CD14-positive monocyte (primary cell): ENCODE measurements around the gene JAK1. TPM values are rescaled to one million over a fixed set of nuclear protein-coding genes. Genes with fewer than 3 reads are reported as not detected.

Experiments used
- DNase-seq, 3 donors: peaks; one replicate each; pipeline ENCODE4 v3.0.0-alpha.2; 2011 to 2022
- H2AFZ ChIP-seq: 2 replicates; pipeline ENCODE4 v1.6.0; 2012; ENCODE audit warnings: mild to moderate bottlenecking, low read depth, low read length, inconsistent platforms; ENCODE audit not compliant: insufficient read depth, poor library complexity, severe bottlenecking
- H3K27ac ChIP-seq, 2 donors: 1 replicate in 1 of 2; 2 replicates in 1 of 2; pipeline ENCODE4 v1.5.1; 2012 to 2013; ENCODE audit warnings: low read length in 2 of 2, control low read depth in 1 of 2, inconsistent platforms in 1 of 2, low read depth in 1 of 2, mild to moderate bottlenecking in 1 of 2
- H3K27me3 ChIP-seq, 2 donors: one replicate each; pipeline versions ENCODE4 v1.6.0 to v1.6.1; 2011 to 2013; ENCODE audit warnings: low read length in 2 of 2; ENCODE audit not compliant: control insufficient read depth in 2 of 2, insufficient read depth in 2 of 2
- H3K36me3 ChIP-seq, 2 donors: replicated peaks in 1 of 2; 1 replicate in 1 of 2; 2 replicates in 1 of 2; pipeline versions ENCODE4 v1.5.1 to v1.6.1; 2012 to 2013; ENCODE audit warnings: low read length in 2 of 2, control low read depth in 1 of 2, inconsistent platforms in 1 of 2, mild to moderate bottlenecking in 1 of 2; ENCODE audit not compliant: insufficient read depth in 2 of 2, control insufficient read depth in 1 of 2
- H3K4me1 ChIP-seq, 2 donors: 1 replicate in 1 of 2; 2 replicates in 1 of 2; pipeline versions ENCODE4 v1.5.1 to v1.6.1; 2012 to 2013; ENCODE audit warnings: low read length in 2 of 2, control low read depth in 1 of 2, inconsistent platforms in 1 of 2, mild to moderate bottlenecking in 1 of 2, moderate library complexity in 1 of 2; ENCODE audit not compliant: insufficient read depth in 2 of 2, control insufficient read depth in 1 of 2
- H3K4me2 ChIP-seq: replicated peaks from 2 replicates; pipeline ENCODE3; 2012; ENCODE audit warnings: low read length, moderate library complexity, mild to moderate bottlenecking; ENCODE audit not compliant: poor library complexity, severe bottlenecking; ENCODE audit errors: extremely low read depth
- H3K4me3 ChIP-seq, 3 experiments: fragments of 200-600 bp in 1 of 3; sonication (generic) in 1 of 3; replicated peaks in 1 of 3; 1 replicate in 2 of 3; 2 replicates in 1 of 3; pipeline ENCODE4 v1.5.1; 2011 to 2013; ENCODE audit warnings: low read length in 3 of 3, mild to moderate bottlenecking in 3 of 3, control low read depth in 2 of 3, low read depth in 2 of 3, inconsistent platforms in 1 of 3, moderate library complexity in 1 of 3
- H3K79me2 ChIP-seq: 2 replicates; pipeline ENCODE4 v1.6.0; 2012; ENCODE audit warnings: mild to moderate bottlenecking, control low read depth, inconsistent platforms, low read length, moderate library complexity; ENCODE audit not compliant: insufficient read depth
- H3K9ac ChIP-seq: 2 replicates; pipeline ENCODE4 v1.6.0; 2017; ENCODE audit warnings: low read length, mild to moderate bottlenecking; ENCODE audit not compliant: insufficient read depth, poor library complexity, severe bottlenecking
- H3K9me3 ChIP-seq, 2 donors: replicated peaks in 1 of 2; 1 replicate in 1 of 2; 2 replicates in 1 of 2; pipeline versions ENCODE4 v1.5.1 to v1.6.1; 2012 to 2013; ENCODE audit warnings: low read length in 2 of 2, control low read depth in 1 of 2; ENCODE audit not compliant: control insufficient read depth in 1 of 2, insufficient read depth in 1 of 2
- H4K20me1 ChIP-seq: 2 replicates; pipeline ENCODE4 v1.6.0; 2012; ENCODE audit warnings: mild to moderate bottlenecking, low read length, control low read depth, moderate library complexity; ENCODE audit not compliant: insufficient read depth
- H3K27ac Mint-ChIP-seq, 7 donors: one replicate each; pipeline ENCODE4 v1.8.0; 2020; ENCODE audit warnings: mild to moderate bottlenecking in 7 of 7, mixed read lengths in 7 of 7, moderate library complexity in 6 of 7, inconsistent platforms in 2 of 7
- H3K27me3 Mint-ChIP-seq, 3 donors: one replicate each; pipeline ENCODE4 v1.8.0; 2021 to 2022; ENCODE audit warnings: low read depth in 3 of 3, mild to moderate bottlenecking in 3 of 3, mixed read lengths in 3 of 3, moderate library complexity in 3 of 3, inconsistent platforms in 1 of 3
- H3K36me3 Mint-ChIP-seq, 2 donors: one replicate each; pipeline ENCODE4 v1.8.0; 2020; ENCODE audit warnings: mixed read lengths in 2 of 2, inconsistent platforms in 1 of 2, mild to moderate bottlenecking in 1 of 2
- H3K4me1 Mint-ChIP-seq: one replicate; pipeline ENCODE4 v1.8.0; 2020; ENCODE audit warnings: mild to moderate bottlenecking, mixed read lengths
- H3K4me3 Mint-ChIP-seq, 2 donors: one replicate each; pipeline ENCODE4 v1.8.0; 2020; ENCODE audit warnings: mild to moderate bottlenecking in 2 of 2, mixed read lengths in 2 of 2, moderate library complexity in 1 of 2
- H3K9me3 Mint-ChIP-seq, 7 donors: one replicate each; pipeline ENCODE4 v1.8.0; 2020 to 2022; ENCODE audit warnings: mixed read lengths in 7 of 7, mild to moderate bottlenecking in 6 of 7, moderate library complexity in 6 of 7, inconsistent platforms in 2 of 7
- CTCF ChIP-seq: fragments of 200-600 bp; IDR thresholded peaks from one replicate; pipeline ENCODE4 v1.8.0; 2022; ENCODE audit warnings: antibody characterized with exemption, mild to moderate bottlenecking
- WGBS: methylation state at CpG from one replicate; pipeline ENCODE4 v1.1.5; 2013; ENCODE audit warnings: missing lambda C conversion rate; ENCODE audit not compliant: insufficient coverage; 5-methylcytosine and 5-hydroxymethylcytosine counted together
- intact Hi-C, 2 donors: fragments of 100-400 bp; cut with micrococcal nuclease; formaldehyde crosslinking; loops; one replicate each; pipeline versions ENCODE4 v1.15.0 to v1.15.1; 2023
- polyA plus RNA-seq, 3 donors: library from polyadenylated mRNA; depleted of rRNA in 1 of 3; unstranded in 2 of 3; stranded (reverse) in 1 of 3; fragments of 300-500 nt in 2 of 3; fragments of >200 nt in 1 of 3; fragmentation: Illumina TruSeq in 2 of 3; gene quantifications; 1 replicate in 2 of 3; 2 replicates in 1 of 3; pipeline ENCODE4 v1.2.3, GENCODE V29; 2012 to 2021

The JAK1 gene
- polyA plus RNA-seq, 3 donors: 43.1 to 76.2 (median 72.6) TPM

- Histone ChIP-seq H3K79me2 (no peaks in the 10 kb centered on the region), H3K27ac (peak overlapping the region; percentile 70 to 89), H3K9me3 (no peaks in the 10 kb centered on the region), H2AFZ (no peak overlapping the region), H4K20me1 (peaks cover 7% of the 10 kb centered on the region), H3K9ac (peak overlapping the region; percentile 35), H3K27me3 (no peaks in the 10 kb centered on the region), H3K36me3 (peaks cover 38 to 51% of the 10 kb centered on the region in 2 donors), H3K4me3 (peak overlapping the region in 2 of 3 experiments; percentile 19 to 44), H3K4me2 (peak overlapping the region; percentile 60), H3K4me1 (peaks cover 25 to 32% of the 10 kb centered on the region in 2 donors)
- intact Hi-C loops: loop anchor here in 1 of 2 donors (10.0 kb wide), 2 partner anchors 101 to 191 kb away; partner anchors contain the start of gene JAK1
- Mint-ChIP-seq H3K27ac (peak overlapping the region; percentile 91 to 96 (median 94)), H3K4me1 (peaks cover 37% of the 10 kb centered on the region), H3K4me3 (peak overlapping the region; percentile 52 to 84), H3K36me3 (peaks cover 58 to 66% of the 10 kb centered on the region in 2 donors), H3K27me3 (peaks cover 0 to 2% (median 0%) of the 10 kb centered on the region in 3 donors), H3K9me3 (no peaks in the 10 kb centered on the region)
- WGBS: 19% methylated on average over 5 of the region's 14 CpGs
- TF ChIP-seq CTCF: no peak
- DNase-seq: peak; percentile 95 to 99 (median 99)
Measured at GRCh38 chr1:64864018-64864940, 102.1 kb downstream of the JAK1 start.

GRCh38 chr1:64861611-64862010 is 104.7 kb downstream of the JAK1 start:
- H4K20me1 ChIP-seq: peaks cover 9% of the 10 kb centered on the region
- peak overlapping the region; percentile 5 to 85 (median 26) for H3K27ac Mint-ChIP-seq
- intact Hi-C loops: loop anchor here in 1 of 2 donors (10.0 kb wide), 2 partner anchors 103 to 193 kb away; partner anchors contain the start of gene JAK1
- WGBS: 41% methylated on average over 4 of the region's 4 CpGs
- H3K27me3 Mint-ChIP-seq: no peaks in the 10 kb centered on the region
- no peaks in the 10 kb centered on the region for H3K27me3 ChIP-seq
- no peaks in the 10 kb centered on the region for H3K9me3 ChIP-seq
- H3K4me3 Mint-ChIP-seq: no peak overlapping the region
- no peak overlapping the region for H3K27ac ChIP-seq
- H3K4me1 ChIP-seq: peaks cover 29 to 36% of the 10 kb centered on the region in 2 donors
- H3K4me2 ChIP-seq: no peak overlapping the region
- H3K9me3 Mint-ChIP-seq: no peaks in the 10 kb centered on the region
- no peak overlapping the region for H3K9ac ChIP-seq
- H3K36me3 Mint-ChIP-seq: peaks cover 59 to 66% of the 10 kb centered on the region in 2 donors
- no peaks in the 10 kb centered on the region for H3K79me2 ChIP-seq
- TF ChIP-seq CTCF: peak; percentile 31
- peak in 2 of 3 donors; percentile 8 to 22 for DNase-seq
- H3K36me3 ChIP-seq: peaks cover 44 to 52% of the 10 kb centered on the region in 2 donors
- H3K4me3 ChIP-seq: no peak overlapping the region
- H2AFZ ChIP-seq: no peak overlapping the region
- H3K4me1 Mint-ChIP-seq: peaks cover 40% of the 10 kb centered on the region
